ENCODE measurements around the gene WDR62. TPM values are rescaled to one million over a fixed set of nuclear protein-coding genes. Genes with fewer than 3 reads are reported as not detected.

The WDR62 gene
- total and polyA plus RNA-seq, 2 of the 8 experiments (the other 6 are each of a cell fraction or from before 2014, with no cell fraction given), result 28.2 to 39.5 TPM

GRCh38 chr19:36114721-36115452 lies 60.2 kb downstream of the WDR62 start, which contains the start of gene POLR2I (continued):
- TF ChIP-seq MAX (IDR thresholded peaks at IDR 0.05) (peak; percentile 98), SIN3A (conservative IDR thresholded peaks at IDR 0.05 in 1 of 2, IDR thresholded peaks at IDR 0.05 in 1 of 2; ENCODE audit: low read depth in 1 of 2, low read length in 2 of 2) (peak; percentile 69 to 74; a peak in 1 of 4 replicates), ASH2L (IDR thresholded peaks at IDR 0.05; ENCODE audit: low read length) (peak; percentile 79), BACH1 (IDR thresholded peaks at IDR 0.05; ENCODE audit: low read length) (no peak), SAP30 (IDR thresholded peaks at IDR 0.05; ENCODE audit: insufficient read depth, insufficient replicate concordance, low read length) (peak; percentile 58)
